Measurements from ENCODE around the gene MAB21L1.

GRCh38 chr13:35496761-35497386, 20.4 kb upstream of the MAB21L1 start:
- TF ChIP-seq CTCF (conservative IDR thresholded peaks at IDR 0.05 in 1 of 2, IDR thresholded peaks at IDR 0.05 in 1 of 2; ENCODE audit: extremely low read depth in 1 of 2, insufficient read depth in 1 of 2, low read depth in 1 of 2, low read length in 2 of 2): no peak
- TF ChIP-seq EZH2 (IDR thresholded peaks at IDR 0.05; ENCODE audit: borderline replicate concordance, low read length): no peak
